A673 (cell line): ENCODE results near the gene DND1.

ENCODE experiments used
- EZH2 ChIP-seq: fragments of 200-600 bp; sonication (generic); IDR thresholded peaks from 2 replicates; pipeline ENCODE4 v1.6.1; 2017; ENCODE audit warnings: borderline replicate concordance, low read depth, mild to moderate bottlenecking, mixed read lengths, antibody characterized with exemption, low read length; ENCODE audit not compliant: poor library complexity, severe bottlenecking
- TF ChIP-seq, protein P1 (sequence below): fragments of 300-800, 200-600 bp; sonication (generic); conservative IDR thresholded peaks from 2 replicates; pipeline ENCODE4 v1.5.1; 2017; ENCODE audit warnings: low read depth, mild to moderate bottlenecking, antibody characterized with exemption, low read length, moderate library complexity, mixed read lengths

DNA sequence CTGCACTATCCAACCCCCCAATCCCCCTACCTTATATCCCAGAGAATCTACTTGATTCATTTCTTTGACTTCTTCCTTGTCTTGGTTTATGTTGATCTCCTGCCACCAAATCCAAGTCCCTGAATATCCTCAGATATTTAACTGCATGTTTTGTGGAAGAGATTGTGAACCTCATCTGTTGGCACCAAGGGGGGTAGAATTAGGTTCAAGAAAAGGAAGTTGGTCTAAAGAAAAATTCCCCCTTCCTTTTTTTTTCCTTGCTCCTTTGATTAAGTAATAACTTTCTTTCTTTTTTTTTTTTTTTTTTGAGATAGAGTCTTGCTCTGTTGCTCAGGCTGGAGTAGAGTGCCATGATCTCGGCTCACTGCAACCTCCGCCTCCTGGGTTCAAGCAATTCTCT is 39.9 kb downstream of the DND1 start:
- TF ChIP-seq, protein P1, sequence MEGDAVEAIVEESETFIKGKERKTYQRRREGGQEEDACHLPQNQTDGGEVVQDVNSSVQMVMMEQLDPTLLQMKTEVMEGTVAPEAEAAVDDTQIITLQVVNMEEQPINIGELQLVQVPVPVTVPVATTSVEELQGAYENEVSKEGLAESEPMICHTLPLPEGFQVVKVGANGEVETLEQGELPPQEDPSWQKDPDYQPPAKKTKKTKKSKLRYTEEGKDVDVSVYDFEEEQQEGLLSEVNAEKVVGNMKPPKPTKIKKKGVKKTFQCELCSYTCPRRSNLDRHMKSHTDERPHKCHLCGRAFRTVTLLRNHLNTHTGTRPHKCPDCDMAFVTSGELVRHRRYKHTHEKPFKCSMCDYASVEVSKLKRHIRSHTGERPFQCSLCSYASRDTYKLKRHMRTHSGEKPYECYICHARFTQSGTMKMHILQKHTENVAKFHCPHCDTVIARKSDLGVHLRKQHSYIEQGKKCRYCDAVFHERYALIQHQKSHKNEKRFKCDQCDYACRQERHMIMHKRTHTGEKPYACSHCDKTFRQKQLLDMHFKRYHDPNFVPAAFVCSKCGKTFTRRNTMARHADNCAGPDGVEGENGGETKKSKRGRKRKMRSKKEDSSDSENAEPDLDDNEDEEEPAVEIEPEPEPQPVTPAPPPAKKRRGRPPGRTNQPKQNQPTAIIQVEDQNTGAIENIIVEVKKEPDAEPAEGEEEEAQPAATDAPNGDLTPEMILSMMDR: no peak
- no peak for TF ChIP-seq EZH2
